ENCODE measurements around the gene CEP104. TPM values are rescaled to one million over a fixed set of nuclear protein-coding genes. Genes with fewer than 3 reads are reported as not detected.

Gene CEP104
- total RNA-seq, 1 experiment from 2014 or later, result 34.5 TPM

DNA sequence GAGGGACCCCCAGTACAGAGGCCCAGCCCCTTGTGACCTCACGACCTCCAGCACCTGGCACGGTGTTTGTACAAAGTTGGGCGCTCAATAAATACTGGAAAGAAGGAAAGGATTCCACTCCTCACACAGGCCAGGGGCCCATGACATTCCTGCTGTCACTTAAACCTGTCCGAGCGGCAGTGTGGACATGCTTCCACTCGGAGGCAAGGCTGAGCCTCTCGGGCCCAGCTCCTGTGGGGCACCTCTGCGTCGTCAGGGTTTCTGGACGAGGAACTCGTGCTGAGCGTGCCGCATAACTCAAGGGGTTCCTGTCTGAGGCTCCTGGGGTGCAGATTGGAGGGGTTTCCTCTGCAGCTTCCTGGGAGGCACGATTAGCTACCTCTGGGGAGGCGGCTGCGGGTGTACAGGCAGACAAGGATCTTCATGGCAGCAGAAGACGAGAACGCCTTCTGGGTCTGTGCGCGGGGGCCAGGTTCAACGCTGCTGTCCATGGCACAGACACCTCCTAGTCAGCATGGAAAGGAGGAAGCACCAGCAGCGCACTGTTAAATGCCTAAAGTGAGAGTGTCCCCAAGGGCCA is 88.1 kb downstream of the CEP104 start:
- Histone ChIP-seq H2AK5ac (ENCODE audit: insufficient read length, low read length) (no peak overlapping the region), H4K8ac (replicated peaks; ENCODE audit: insufficient read length, low read depth, low read length) (no peak overlapping the region), H3T11ph (ENCODE audit: low read length) (no peak overlapping the region), H2BK20ac (ENCODE audit: low read depth, low read length, poor library complexity, severe bottlenecking) (no peak overlapping the region), H3K4ac (ENCODE audit: low read depth, low read length) (no peak overlapping the region), H2BK15ac (ENCODE audit: low read depth, low read length) (no peak overlapping the region), H3K23me2 (ENCODE audit: insufficient read length, low read depth, low read length, poor library complexity, severe bottlenecking) (peaks cover 11% of the 10 kb centered on the region), H3K4me2 (ENCODE audit: insufficient read depth, insufficient read length, low read length) (no peak overlapping the region), H4K20me1 (ENCODE audit: control insufficient read depth, insufficient read depth, insufficient read length) (no peaks in the 10 kb centered on the region), H3K4me1 (ENCODE audit: insufficient read depth, low read length) (no peaks in the 10 kb centered on the region; the same call in 1 of the 2 replicates), H3K18ac (ENCODE audit: insufficient read length, low read depth, low read length) (no peak overlapping the region), H2BK12ac (ENCODE audit: insufficient read length, low read depth, low read length) (no peak overlapping the region), H3K9me3 (ENCODE audit: control insufficient read depth, low read depth, low read length) (no peaks in the 10 kb centered on the region), H2AFZ (ENCODE audit: low read length) (no peak overlapping the region), H2BK120ac (ENCODE audit: low read depth, low read length, poor library complexity, severe bottlenecking) (no peak overlapping the region), H3K27me3 (ENCODE audit: insufficient read depth, low read length) (no peaks in the 10 kb centered on the region), H4K5ac (ENCODE audit: insufficient read length, low read depth, low read length) (no peak overlapping the region), H3K79me2 (ENCODE audit: insufficient read depth, low read length) (no peaks in the 10 kb centered on the region), H3K27ac (ENCODE audit: insufficient read length, low read depth, low read length) (no peak overlapping the region), H3K79me1 (ENCODE audit: insufficient read depth, low read depth, low read length, poor library complexity, severe bottlenecking) (no peaks in the 10 kb centered on the region), H3K23ac (ENCODE audit: insufficient read length, low read depth, low read length) (no peak overlapping the region), H3K9ac (ENCODE audit: extremely low read depth, insufficient read length, low read length) (no peak overlapping the region), H4K91ac (ENCODE audit: insufficient read length, low read depth, low read length) (no peak overlapping the region), H3K56ac (ENCODE audit: insufficient read length, low read depth, low read length) (no peak overlapping the region), H2BK5ac (ENCODE audit: insufficient read length, low read length) (no peak overlapping the region), H3K14ac (ENCODE audit: insufficient read depth, low read length) (no peak overlapping the region)
- Mint-ChIP-seq H3K27me3 (ENCODE audit: low read depth) (peaks cover 47% of the 10 kb centered on the region), H3K4me1 (peaks cover 9 to 17% of the 10 kb centered on the region in 2 experiments; a peak in 3 of 4 replicates), H3K36me3 (ENCODE audit: insufficient read depth in 1 of 3, low read depth in 3 of 3) (peaks cover 2 to 24% (median 11%) of the 10 kb centered on the region in 3 experiments; a peak in 6 of 7 replicates), H3K9me3 (peaks cover 16 to 35% of the 10 kb centered on the region in 2 experiments), H3K27ac (peak overlapping the region in 1 of 3 experiments; percentile 27; a peak in 1 of 7 replicates), H3K4me3 (no peak overlapping the region)
- WGBS (ENCODE audit: extremely low coverage, insufficient read length, low lambda C conversion rate), result no CpG with 5 or more reads among the region's 22 CpGs
- DNase-seq, result no peak
- TF ChIP-seq, protein P1, sequence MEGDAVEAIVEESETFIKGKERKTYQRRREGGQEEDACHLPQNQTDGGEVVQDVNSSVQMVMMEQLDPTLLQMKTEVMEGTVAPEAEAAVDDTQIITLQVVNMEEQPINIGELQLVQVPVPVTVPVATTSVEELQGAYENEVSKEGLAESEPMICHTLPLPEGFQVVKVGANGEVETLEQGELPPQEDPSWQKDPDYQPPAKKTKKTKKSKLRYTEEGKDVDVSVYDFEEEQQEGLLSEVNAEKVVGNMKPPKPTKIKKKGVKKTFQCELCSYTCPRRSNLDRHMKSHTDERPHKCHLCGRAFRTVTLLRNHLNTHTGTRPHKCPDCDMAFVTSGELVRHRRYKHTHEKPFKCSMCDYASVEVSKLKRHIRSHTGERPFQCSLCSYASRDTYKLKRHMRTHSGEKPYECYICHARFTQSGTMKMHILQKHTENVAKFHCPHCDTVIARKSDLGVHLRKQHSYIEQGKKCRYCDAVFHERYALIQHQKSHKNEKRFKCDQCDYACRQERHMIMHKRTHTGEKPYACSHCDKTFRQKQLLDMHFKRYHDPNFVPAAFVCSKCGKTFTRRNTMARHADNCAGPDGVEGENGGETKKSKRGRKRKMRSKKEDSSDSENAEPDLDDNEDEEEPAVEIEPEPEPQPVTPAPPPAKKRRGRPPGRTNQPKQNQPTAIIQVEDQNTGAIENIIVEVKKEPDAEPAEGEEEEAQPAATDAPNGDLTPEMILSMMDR (conservative IDR thresholded peaks at IDR 0.05), result no peak

Data from H9 (cell line).